Renal pelvis (tissue), 12 donors: ENCODE measurements around the gene SERINC4. TPM values are rescaled to one million over a fixed set of nuclear protein-coding genes. Genes with fewer than 3 reads are reported as not detected.
A peak's percentile ranks its signal among the peaks of the same experiment; 100 is the strongest.
"Not testable (repeated sequence)": the region's sequence is repeated elsewhere in the genome, so short reads cannot be mapped to it uniquely, and the experiment has no call there.

ENCODE experiments used
- DNase-seq: peaks from one replicate; pipeline ENCODE4 v3.0.0-alpha.2; 2013
- long read RNA-seq, 16 experiments: transcript quantifications; one replicate each; lab custom pipeline, GENCODE V29; 2026
- polyA plus RNA-seq, 3 donors: library from polyadenylated mRNA; unstranded; fragments of 120-200 nt; gene quantifications; one replicate each; pipeline ENCODE4 v1.2.1, GENCODE V29; 2013; ENCODE audit not compliant: insufficient read length in 3 of 3

SERINC4 gene
- under 1 TPM in 2 of 3 donors, not detected in 1; 0.25 to 0.47 TPM for polyA plus RNA-seq
- long read RNA-seq, donor 1, partial matches to known transcripts, result 265 of 265 reads
- long read RNA-seq, donor 1, other reads (novel, unspliced or antisense), result 0 of 265 reads
- long read RNA-seq, donor 2, result 0 reads
- long read RNA-seq, donor 3, partial matches to known transcripts, result 14 of 14 reads
- long read RNA-seq, donor 3, other reads (novel, unspliced or antisense), result 0 of 14 reads
- long read RNA-seq, donor 4, result 0 reads
- long read RNA-seq, donor 5, result 0 reads
- long read RNA-seq, donor 6, result 0 reads
- long read RNA-seq, donor 7, result 0 reads
- long read RNA-seq, donor 8, result 0 reads
- long read RNA-seq, donor 9, result 0 reads
- long read RNA-seq, donor 10, result 0 reads
- long read RNA-seq, donor 11, result 0 reads
- long read RNA-seq, donor 12, result 0 reads
- long read RNA-seq, donor 13, result 0 reads
- long read RNA-seq, donor 14, result 0 reads
- long read RNA-seq, donor 15, result 0 reads
- long read RNA-seq, donor 16, result 0 reads

GRCh38 chr15:43799945-43800285 is at the start of gene SERINC4:
Gene SERINC4 (minus strand): TSS chr15:43800220. CDS start chr15:43799986, 234 bp downstream.
- DNase-seq, result no peak

GRCh38 chr15:43845421-43845820 is 45.4 kb upstream of the SERINC4 start:
- no peak for DNase-seq

- DNase-seq, result not testable (repeated sequence)
Measured at GRCh38 chr15:43832485-43832884, 32.5 kb upstream of the SERINC4 start.

- DNase-seq, result not testable (repeated sequence)
Measured at GRCh38 chr15:43831519-43832052, 31.6 kb upstream of the SERINC4 start.

GRCh38 chr15:43830691-43831275 is 30.8 kb upstream of the SERINC4 start:
- not testable (repeated sequence) for DNase-seq

DNA sequence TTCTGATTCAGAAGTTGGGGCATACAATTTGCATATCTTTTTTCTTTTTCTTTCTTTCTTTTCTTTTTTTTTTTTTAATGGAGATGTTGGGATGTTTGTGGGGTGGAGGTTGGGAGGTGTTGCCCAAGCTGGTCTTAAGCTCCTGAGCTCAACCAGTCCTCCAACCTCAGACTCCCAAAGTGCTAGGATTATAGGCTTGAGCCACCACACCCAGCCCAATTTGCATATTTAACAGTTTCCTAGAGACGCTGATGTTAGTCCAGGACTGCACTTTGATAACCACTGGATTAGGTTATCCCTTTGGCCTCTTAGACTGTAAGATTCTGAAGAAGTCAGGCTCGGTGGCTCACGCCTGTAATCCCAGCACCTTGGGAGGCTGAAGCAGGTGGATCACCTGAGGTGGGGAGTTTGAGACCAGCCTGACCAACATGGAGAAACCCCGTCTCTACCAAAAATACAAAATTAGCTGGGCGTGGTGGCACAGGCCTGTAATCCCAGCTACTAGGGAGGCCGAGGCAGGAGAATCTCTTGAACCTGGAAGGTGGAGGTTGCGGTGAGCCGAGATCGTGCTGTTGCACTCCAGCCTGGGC is 30.0 kb upstream of the SERINC4 start:
- not testable (repeated sequence) for DNase-seq

- DNase-seq, result no peak
Measured at GRCh38 chr15:43828061-43828657, 28.1 kb upstream of the SERINC4 start.

DNA sequence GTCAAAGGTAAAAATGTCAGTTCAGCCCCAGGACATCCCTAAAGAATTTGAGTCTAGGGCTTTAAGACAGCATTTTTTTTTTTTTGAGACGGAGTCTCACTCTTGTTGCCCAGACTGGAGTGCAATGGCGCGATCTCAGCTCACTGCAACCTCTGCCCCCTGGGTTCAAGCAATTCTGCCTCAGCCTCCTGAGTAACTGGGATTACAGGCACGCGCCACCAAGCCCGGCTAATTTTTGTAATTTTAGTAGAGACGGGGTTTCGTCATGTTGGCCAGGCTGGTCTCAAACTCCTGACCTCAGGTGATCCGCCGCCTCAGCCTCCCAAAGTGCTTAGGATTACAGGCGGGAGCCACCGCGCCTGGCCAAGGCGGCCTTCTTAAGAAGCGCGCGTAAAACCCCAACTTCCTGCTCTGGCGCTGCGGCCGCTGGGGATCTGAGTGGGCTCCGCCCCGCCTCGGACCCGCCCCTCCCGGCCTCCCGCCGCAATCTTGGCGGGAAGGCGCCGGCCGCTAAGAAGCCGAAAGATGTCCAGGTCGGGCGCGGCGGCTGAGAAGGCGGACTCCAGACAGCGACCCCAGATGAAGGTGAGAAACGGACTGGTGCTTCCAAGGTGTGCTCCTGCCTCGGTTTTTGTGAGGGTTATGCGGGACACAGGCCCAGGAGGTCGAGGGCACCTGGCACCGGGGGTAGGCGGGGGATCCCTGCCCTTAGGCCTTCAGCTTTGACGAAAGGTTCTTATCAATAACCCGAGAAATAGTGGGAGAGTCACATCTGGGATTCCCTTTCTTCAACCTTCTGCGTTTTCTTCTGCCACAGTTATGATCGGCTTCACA is 26.7 kb upstream of the SERINC4 start, which contains the start of gene WDR76:
TSS of gene WDR76 (plus strand) at position 495 of the 834 bp plus-strand sequence. CDS start at position 526, 31 bp downstream.
- DNase-seq, result peak; percentile 79

DNA sequence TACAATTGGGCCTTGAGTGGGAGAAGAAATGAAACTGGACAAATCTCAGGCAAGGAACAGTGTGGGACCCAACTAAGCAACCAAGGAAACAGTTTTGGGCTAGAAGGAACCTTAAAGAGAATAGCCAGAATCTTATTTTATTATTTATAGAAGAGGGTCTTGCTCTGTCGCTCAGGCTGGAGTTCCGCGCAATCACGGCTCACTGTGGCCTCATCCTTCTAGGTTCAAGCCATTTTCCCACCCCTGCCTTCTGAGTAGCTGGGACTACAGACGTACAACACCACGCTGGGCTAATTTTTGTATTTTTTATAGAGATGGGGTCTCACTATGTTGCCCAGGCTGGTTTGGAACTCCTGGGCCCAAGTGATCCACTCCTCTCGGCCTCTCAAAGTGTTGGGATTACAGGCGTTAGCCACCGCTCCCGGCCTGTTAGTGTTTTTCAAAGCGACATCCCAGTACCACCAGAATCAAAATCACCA is 26.0 kb upstream of the SERINC4 start:
- DNase-seq, result no peak

- DNase-seq, result not testable (repeated sequence)
Measured at GRCh38 chr15:43825305-43825704, 25.3 kb upstream of the SERINC4 start.

DNA sequence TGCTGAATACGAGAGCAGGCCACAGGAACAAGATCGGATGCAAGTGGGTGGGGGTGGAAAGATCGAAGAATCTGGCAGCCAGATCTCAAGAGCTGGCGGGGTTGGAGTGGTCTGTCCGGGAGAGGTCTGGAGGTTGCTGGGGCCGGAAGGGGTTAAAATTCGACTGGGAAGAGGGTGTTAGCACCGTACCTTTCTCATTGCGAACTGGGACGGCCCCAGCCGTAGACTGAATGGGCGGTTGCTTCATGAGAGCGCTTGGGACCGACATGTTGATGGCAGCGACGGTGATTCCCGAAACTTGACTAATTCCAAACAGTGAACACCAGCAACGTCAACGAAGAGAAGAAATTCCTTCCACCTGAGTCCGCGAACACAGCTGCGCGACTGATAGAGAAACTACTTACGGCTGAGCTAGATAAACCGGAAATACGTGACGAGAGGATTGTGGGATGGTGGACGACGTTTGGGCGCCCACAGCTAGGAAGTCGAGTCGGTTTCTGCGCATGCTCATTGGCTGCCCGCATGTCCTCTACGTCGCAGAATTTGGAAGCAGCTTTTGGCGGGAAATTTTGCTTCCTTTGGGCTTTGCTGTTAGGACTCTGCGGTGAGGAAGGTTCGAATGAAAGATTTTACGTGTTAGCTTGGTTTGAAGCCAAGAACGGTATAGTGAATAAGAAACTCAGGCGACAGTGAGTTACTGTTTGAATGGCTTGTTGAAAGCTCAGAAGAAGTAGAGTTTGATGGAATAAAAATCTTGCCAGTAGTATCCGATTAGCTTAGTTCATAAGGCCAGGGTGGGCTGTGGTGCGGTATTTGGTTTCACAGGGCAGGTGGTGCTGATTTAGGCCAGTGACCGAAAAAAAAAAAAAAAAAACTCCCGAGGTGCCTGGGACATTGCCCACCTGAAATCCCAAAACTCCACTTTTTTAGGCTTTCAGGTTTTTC is 24.6 kb upstream of the SERINC4 start, which contains the start of gene MFAP1:
TSS of gene MFAP1 (minus strand) at position 389 of the 945 bp plus-strand sequence. CDS start at position 268, 121 bp downstream.
- DNase-seq, result peak; percentile 95

- DNase-seq, result no peak
Measured at GRCh38 chr15:43821505-43821904, 21.5 kb upstream of the SERINC4 start.

GRCh38 chr15:43815064-43815463 is 15.0 kb upstream of the SERINC4 start:
- DNase-seq, result not testable (repeated sequence)

- DNase-seq, result no peak
Measured at GRCh38 chr15:43808960-43809678, 9.1 kb upstream of the SERINC4 start.

DNA sequence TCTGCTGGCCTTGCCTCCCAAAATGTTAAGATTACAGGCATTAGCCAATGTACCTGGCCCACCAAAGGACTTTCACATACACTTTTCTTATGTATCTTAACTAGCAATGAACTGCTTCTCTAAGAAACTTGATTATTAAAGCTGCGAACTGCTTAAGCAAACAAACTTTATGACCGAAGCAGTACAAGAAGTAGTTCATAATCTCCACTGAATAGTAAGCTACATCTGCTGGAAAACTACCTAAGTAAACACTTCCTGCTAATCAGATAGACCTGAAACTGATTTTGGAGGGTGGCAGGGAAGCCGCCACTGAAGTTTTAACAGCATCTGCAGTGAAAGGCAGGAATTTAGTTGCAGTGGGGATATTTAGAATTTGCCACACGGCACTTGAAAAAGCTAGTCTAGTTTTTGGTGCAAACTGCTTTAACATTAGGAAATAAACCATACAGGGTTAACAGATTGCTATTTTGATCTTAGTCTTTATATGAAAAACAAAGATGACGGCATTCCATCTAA is 8.5 kb upstream of the SERINC4 start:
- no peak for DNase-seq

DNA sequence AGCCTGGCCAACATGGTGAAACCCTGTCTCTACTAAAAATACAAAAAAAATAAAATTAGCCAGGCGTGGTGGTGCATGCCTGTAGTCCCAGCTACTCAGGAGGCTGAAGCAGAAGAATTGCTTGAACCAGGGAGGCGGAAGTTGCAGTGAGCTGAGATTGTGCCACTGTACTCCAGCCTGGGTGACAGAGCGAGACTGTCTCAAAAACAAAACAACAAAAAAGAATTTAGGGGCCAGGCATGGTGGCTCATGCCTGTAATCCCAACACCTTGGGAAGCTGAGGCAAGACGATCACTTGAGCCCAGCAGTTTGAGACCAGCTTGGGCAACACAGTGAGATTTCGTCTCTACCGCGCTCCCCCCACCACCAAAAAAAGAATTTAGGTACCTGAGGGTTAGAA is 2.7 kb upstream of the SERINC4 start:
- not testable (repeated sequence) for DNase-seq

DNA sequence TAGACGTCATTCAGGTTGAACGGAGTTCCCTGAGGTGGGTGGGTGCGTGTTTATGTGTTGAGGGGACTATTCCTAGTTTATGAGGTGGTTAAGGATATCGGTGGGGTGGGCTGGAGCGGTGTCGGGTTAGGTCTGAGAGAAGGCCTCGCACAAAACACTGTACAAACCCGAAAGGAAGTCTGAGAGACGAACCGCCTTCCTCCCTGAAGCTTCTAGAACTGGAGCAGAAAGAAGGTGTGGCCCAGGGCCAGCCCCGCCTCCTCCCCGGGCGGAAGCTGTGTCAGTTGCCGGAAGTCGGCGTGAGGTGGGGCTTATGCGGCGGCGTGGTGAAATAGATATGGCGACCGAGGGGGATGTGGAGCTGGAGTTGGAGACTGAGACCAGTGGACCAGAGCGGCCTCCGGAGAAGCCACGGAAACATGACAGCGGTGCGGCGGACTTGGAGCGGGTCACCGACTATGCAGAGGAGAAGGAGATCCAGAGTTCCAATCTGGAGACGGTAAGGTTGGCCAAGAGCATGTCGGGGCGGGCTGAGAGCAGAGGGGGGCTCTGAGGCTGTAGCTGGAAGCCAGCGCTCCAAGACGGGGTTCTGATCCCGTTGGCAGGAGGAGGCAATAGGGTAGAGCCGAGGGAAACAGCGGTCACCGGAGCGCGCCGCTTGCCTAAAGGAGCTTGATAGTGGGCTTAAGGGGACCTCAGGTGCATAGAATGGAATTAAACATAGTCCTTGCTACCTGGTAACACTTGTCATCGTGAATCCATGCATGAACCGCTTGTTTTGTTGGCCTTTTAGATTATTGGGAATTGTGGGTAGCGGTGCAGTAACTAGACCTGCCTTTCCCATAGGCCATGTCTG is 494 bp upstream of the SERINC4 start, which contains the start of gene HYPK:
TSS of gene HYPK (plus strand) at position 314 of the 856 bp plus-strand sequence. CDS start at position 338, 24 bp downstream.
- peak; percentile 91 for DNase-seq
